ENCODE measurements around the gene DUSP3.

DUSP3 gene

DNA sequence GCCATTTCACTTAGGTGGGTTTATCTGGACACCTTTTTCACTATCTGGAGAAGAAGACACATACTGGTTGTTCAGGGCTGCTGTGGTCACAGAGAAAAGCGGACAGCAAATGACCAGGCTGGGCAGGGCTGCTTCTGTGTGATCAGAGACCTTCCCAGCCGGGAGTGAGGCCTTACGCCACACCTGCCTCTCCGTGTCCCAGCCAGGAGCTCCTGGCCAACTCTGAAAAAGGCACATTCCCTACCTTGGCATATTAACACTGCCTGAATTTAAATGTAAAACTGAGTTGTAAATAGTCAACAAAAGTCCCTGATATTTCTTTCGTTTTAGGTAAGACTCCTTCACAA, 11.1 kb downstream of the DUSP3 start:
- no peak for DNase-seq (ENCODE audit: low spot score)
- ChIA-PET POLR2A (ENCODE audit: low non-redundant PET) (no interaction called here), CTCF (interaction anchor here (0.5 to 2.1 kb wide), 5 partner anchors 10 to 177 kb away, joined by 3 to 11 read pairs (median 7); no protein-coding TSS in a partner anchor)
- TF ChIP-seq, protein P1, sequence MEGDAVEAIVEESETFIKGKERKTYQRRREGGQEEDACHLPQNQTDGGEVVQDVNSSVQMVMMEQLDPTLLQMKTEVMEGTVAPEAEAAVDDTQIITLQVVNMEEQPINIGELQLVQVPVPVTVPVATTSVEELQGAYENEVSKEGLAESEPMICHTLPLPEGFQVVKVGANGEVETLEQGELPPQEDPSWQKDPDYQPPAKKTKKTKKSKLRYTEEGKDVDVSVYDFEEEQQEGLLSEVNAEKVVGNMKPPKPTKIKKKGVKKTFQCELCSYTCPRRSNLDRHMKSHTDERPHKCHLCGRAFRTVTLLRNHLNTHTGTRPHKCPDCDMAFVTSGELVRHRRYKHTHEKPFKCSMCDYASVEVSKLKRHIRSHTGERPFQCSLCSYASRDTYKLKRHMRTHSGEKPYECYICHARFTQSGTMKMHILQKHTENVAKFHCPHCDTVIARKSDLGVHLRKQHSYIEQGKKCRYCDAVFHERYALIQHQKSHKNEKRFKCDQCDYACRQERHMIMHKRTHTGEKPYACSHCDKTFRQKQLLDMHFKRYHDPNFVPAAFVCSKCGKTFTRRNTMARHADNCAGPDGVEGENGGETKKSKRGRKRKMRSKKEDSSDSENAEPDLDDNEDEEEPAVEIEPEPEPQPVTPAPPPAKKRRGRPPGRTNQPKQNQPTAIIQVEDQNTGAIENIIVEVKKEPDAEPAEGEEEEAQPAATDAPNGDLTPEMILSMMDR (conservative IDR thresholded peaks at IDR 0.05; ENCODE audit: low read depth): no peak
- no peak overlapping the region for H3K27ac ChIP-seq

- TF ChIP-seq, protein P1 (conservative IDR thresholded peaks at IDR 0.05; ENCODE audit: low read depth): no peak
- ChIA-PET CTCF (interaction anchor here (1.4 to 2.1 kb wide), 3 partner anchors 67 to 93 kb away, joined by 7 to 11 read pairs (median 7); no protein-coding TSS in a partner anchor), POLR2A (ENCODE audit: low non-redundant PET) (no interaction called here)
- no peak for DNase-seq (ENCODE audit: low spot score)
- H3K27ac ChIP-seq: no peak overlapping the region
Observed at GRCh38 chr17:43767053-43767712, 11.6 kb downstream of the DUSP3 start.

DNA sequence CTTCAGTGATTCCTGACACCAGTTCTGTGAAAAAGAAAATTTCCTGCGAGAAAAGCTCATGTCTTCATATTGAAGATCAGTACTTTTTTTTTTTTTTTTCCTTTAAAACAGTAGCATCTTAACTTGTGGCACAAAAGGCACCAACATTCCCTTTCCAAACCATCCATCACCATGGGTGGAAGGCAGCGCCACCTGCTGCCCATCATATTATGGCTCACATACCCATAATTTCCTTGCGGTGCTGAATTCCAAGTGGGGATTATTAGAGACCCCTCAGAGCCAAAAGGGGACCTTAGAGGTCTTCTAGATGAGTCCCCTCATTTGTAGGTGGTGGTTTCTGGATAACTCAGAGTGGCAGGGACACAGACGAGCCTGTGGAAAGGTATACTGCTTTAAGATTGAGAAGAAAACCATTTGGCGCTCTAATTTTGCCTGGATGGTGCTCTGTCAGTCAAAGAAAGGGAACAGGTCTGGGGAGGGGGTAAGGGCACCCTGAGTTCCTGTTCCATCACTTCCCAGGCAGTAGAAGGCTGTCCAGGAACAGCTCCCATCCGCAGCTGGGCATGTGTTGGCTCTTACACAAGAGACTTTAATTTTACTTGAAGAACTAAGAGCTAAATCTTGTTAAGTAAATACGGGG, 12.2 kb downstream of the DUSP3 start:
- POLR2A ChIA-PET (ENCODE audit: low non-redundant PET): no interaction called here
- CTCF ChIA-PET: interaction anchor here (0.6 to 2.1 kb wide), 12 partner anchors 10 to 249 kb away, joined by 3 to 15 read pairs (median 5); no protein-coding TSS in a partner anchor
- TF ChIP-seq, protein P1 (conservative IDR thresholded peaks at IDR 0.05; ENCODE audit: low read depth): peak; percentile 91
- DNase-seq (ENCODE audit: low spot score): peak; percentile 56
- H3K27ac ChIP-seq: no peak overlapping the region

GRCh38 chr17:43760254-43760852, 18.4 kb downstream of the DUSP3 start:
- peak; percentile 96 for DNase-seq (ENCODE audit: low spot score)
- CTCF ChIA-PET: interaction anchor here (0.6 to 7.6 kb wide), 20 partner anchors 10 to 275 kb away, joined by 3 to 181 read pairs (median 3); partner anchors contain the start of genes CD300LG and CFAP97D1
- TF ChIP-seq, protein P1 (conservative IDR thresholded peaks at IDR 0.05; ENCODE audit: low read depth): peak; percentile 98
- POLR2A ChIA-PET (ENCODE audit: low non-redundant PET): interaction anchor here (0.6 kb wide), 1 partner anchor 42 kb away, joined by 6 read pairs; no protein-coding TSS in a partner anchor
- peak overlapping the region; percentile 43 for H3K27ac ChIP-seq

DNA sequence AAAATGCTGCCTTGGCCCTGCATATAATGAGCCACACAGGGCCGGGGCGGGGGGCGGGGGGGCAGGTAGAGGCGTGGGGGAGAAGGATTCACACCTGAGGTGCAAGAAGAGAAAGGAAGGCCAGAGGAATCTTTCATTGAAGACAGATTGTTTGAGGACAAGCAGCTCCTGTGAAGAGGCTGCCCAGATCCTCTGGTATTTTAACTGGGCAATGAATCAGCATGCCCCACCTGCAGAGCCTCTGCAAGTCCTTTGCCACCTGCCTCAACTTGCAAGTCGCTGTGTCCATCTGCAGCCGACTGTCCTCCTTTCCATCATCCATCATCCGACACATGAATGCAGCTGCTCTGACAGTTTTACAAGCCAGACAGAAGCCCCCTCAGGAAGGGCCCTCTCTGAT, 18.9 kb downstream of the DUSP3 start:
- POLR2A ChIA-PET (ENCODE audit: low non-redundant PET): interaction anchor here (0.6 kb wide), 1 partner anchor 42 kb away, joined by 6 read pairs; no protein-coding TSS in a partner anchor
- DNase-seq (ENCODE audit: low spot score): peak; percentile 69
- CTCF ChIA-PET: interaction anchor here (0.5 to 7.6 kb wide), 18 partner anchors 9 to 1117 kb away, joined by 3 to 181 read pairs (median 4); partner anchors contain the start of genes CD300LG and CFAP97D1
- TF ChIP-seq, protein P1 (conservative IDR thresholded peaks at IDR 0.05; ENCODE audit: low read depth): no peak
- H3K27ac ChIP-seq: peak overlapping the region; percentile 43

GRCh38 chr17:43758497-43759174, 20.1 kb downstream of the DUSP3 start, which contains the start of gene SOST:
TSS of gene SOST (minus strand) at chr17:43758791. CDS start at chr17:43758741, 50 bp downstream.
- ChIA-PET CTCF (interaction anchor here (1.7 to 7.6 kb wide), 2 partner anchors 11 to 63 kb away, joined by 6 to 181 read pairs; no protein-coding TSS in a partner anchor), POLR2A (ENCODE audit: low non-redundant PET) (no interaction called here)
- no peak for DNase-seq (ENCODE audit: low spot score)
- TF ChIP-seq, protein P1 (conservative IDR thresholded peaks at IDR 0.05; ENCODE audit: low read depth): no peak
- peak within 1 kb of the TSS; percentile 43 for H3K27ac ChIP-seq
